Stimulated activated naive CD8-positive, alpha-beta T cell treated with anti-CD3 and anti-CD28 coated beads, Interleukin-15, Interleukin-2, amounts not matched to agents 100 U/mL and 50 U/mL, for 24 hours (primary cell): ENCODE data around the gene AIG1.
A peak's percentile ranks its signal among the peaks of the same experiment; 100 is the strongest.

Source experiments
- ATAC-seq: fragments of 150-1000 bp; cut with Tn5 transposase; one replicate; pipeline ENCODE4 v1.10.0; 2021
- DNase-seq: peaks from one replicate; pipeline ENCODE4 v3.0.0; 2021

Gene AIG1

DNA sequence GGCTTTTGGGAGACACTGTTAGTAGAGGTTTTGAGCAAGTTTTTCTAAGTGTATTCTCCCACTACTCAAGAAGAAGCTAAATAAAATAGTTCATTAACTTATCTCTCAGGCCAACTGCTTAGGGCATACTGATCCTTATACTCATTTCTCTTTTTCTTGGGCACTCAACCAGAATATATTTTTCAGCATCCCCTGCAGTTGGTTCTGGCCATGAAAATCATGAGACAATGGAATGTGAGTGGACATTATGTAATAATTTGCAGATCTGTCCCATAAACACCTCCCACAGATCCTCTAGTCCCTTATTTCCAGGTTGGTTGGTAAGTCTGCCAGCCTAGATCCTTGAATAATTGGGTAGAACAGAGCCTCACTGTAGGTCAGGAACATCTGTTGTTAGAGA lies 136.7 kb downstream of the AIG1 start:
- no peak for DNase-seq
- ATAC-seq, result no peak

- DNase-seq (no peak), ATAC-seq (no peak)
These were observed 137.6 kb downstream of the AIG1 start for GRCh38 chr6:143198312-143198711.

DNA sequence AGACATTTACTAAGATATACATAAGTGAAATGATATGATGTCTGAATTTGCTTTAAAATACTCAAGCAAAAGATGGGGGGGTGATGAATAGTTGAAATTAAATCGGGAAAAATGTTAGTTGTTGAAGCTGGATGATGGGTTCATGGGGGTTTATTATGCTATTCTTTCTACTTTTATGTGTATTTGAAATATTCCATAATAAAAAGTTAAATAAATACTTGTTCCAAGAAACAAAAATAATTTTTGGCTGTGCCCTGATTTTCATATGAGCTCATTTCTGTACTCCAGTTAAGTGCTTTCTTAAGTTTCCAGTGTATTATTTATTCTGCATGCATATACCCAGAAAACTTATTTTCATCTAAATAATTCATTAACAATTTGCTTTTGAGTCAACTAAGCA lies 138.6 kb downstream of the AIG1 start:
- no peak for ATAC-seq
- no peak for DNase-seq

DNA sequence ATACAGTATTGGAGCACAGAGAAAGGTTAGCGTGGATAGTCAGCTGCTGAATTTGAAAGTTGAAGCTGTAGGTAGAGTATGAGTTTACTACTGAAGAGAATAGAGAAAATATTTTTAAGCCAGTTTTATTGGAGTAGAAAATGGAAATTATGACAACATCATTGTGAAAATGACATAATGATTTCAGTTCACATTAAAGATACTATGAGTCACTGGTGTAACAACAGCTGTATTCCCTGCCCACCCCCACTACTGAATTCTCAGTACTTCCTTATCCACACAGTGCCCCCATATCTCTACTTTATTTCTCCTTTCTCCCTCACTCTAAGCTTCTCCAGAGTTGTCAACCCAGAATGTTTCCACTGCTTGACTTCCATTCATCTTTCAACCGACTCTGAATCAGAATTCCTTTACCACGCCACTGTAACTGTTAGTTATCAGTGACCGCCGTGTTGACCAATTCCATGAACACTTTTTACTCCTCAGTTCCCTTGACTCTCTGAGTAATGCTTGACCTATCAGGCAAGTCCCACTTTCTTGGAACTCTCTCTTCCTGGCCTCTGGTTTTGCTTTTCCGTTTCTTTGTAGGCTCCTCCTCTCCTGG lies 139.6 kb downstream of the AIG1 start:
- ATAC-seq, result no peak
- no peak for DNase-seq

DNA sequence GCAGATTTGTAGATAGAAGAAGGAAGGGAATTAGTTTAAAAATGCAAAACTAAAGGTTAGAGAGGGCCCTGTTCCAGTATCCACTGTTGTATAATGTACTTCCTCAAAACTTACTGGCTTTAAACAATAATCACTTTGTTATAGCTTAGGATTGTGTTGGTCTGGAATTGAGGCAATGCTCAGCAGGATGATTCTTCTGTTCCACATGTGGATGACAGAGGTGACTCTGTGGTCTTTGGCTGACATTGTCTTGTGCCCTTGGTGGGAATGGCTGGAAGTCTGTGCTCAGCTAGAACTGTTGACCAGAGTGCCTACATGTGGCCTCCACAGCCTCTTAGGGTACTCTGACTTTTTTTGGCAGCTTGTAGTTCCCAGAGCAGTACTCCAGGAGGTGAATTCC lies 143.4 kb downstream of the AIG1 start:
- ATAC-seq, result no peak
- no peak for DNase-seq

DNA sequence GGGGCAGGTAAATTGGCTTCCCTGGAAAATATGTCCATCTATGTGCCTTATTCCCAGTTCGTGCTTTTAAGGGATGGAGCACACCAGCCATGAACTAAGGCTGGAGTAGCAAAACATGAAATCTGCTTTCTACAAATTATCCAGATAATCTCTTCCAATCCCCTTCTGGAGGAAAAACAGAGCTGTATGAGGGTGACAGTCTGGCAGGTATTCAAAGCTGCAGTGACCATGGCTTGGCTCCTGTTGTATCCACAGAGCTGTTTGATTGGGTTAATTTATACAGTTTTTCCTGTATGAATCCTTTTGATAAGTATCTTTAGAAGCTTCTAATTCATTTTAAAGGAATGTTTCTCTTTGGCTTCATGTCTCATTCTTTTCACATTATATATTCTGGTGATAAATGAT lies 144.4 kb downstream of the AIG1 start:
- DNase-seq (no peak), ATAC-seq (no peak)

- ATAC-seq (no peak), DNase-seq (no peak)
These were observed 144.9 kb downstream of the AIG1 start for GRCh38 chr6:143205585-143205984.

DNA sequence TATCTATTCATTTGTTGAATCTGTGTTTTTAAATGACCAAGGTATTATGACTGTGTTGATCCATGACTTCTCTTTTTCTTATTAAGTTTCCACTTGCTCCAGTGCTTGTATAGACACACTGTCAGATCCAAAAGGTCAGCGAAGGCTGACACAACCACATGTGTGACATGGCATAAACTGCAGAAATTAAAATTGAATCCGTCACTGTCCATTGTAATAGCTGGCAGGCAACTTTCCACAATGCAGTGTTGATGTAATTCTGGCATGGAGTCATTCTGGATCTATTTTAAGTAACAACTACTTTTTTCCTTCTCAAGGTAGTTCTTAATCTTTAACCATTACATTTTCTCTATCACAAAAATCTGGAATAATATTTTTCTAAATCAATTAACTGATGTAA lies 145.3 kb downstream of the AIG1 start:
- DNase-seq (no peak), ATAC-seq (no peak)

DNA sequence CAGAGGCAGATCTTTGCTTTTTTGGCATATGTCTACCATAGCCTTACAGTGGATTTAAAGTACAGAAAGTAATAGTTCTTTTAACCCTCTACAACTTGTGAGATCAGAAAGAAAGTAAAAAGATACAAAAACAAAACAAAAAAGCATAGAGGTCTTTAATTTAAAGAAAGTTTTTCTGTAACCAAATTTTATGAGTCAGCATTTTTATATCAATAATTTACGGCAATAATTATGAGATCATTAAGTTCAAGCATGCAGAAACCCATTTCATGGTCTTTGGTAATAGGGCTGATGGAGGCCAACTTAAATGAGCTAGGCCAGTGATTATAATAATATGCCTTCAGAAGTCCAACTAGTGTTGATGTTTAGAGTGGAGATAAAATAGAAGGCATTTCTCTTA lies 145.9 kb downstream of the AIG1 start:
- no peak for ATAC-seq

DNA sequence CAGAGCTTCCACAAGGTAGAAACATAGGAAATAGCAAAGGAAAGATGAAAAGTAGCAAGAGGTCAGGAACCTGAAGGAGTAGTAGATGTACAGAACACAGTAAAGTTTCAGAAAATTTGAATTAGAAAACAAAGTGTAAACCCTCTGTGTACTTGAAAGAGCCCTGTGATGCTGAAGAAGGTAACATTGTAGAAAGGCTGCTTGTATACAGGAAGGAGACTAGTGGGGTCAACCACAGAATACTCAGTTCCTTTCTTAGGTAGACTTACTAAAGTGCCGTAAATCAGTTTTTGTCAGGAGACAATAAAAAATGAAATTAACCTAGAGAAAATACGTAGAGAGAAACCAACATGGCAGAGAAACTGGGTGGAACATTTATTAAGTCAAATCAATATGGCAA lies 149.7 kb downstream of the AIG1 start:
- ATAC-seq (no peak), DNase-seq (no peak)

More for the DNA sequence above, 145.9 kb downstream of the AIG1 start:
- DNase-seq, result no peak

- ATAC-seq, result no peak
- DNase-seq, result no peak
These were observed 153.2 kb downstream of the AIG1 start for GRCh38 chr6:143213859-143214376.

GRCh38 chr6:143215363-143215762 lies 154.7 kb downstream of the AIG1 start:
- DNase-seq (no peak), ATAC-seq (no peak)

DNA sequence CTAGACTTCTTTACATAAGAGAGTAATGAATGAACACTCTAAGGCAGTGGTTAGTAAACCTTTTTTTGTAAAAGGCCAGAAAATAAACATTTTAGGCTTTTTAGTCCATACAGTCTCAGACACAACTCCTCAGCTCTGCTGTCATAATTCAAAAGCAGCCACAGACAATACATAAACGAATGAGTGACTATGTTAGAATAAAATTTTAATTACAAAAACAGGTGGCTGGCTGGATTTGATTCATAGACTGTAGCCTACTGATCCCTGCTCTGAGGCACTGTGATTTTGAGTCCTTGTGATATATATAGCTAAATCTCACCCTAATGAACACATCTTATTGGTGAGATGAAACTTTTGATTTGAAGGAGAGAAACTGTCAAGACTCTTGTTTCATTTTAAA lies 155.1 kb downstream of the AIG1 start:
- DNase-seq, result no peak
- no peak for ATAC-seq

DNA sequence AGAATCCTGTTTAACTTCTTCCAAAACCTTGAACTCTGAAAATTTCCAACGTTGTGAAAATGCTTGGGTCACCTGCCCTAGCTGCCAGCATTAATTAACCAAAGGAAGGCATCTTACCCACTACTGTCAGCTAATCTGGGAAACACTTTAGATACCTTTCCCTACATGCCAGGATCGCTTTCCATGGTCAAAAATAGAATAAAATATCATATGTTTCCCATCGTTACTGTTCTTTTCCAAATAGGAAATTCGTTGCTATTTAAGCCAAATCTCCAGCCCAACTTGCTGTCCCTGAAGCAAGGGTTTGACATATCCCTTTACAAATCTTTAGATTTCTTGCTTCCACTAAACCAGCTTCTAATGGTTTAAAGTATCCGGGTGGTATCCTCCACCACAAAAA lies 157.5 kb downstream of the AIG1 start:
- ATAC-seq (no peak), DNase-seq (no peak)

GRCh38 chr6:143221698-143222097 lies 161.0 kb downstream of the AIG1 start:
- no peak for ATAC-seq

DNA sequence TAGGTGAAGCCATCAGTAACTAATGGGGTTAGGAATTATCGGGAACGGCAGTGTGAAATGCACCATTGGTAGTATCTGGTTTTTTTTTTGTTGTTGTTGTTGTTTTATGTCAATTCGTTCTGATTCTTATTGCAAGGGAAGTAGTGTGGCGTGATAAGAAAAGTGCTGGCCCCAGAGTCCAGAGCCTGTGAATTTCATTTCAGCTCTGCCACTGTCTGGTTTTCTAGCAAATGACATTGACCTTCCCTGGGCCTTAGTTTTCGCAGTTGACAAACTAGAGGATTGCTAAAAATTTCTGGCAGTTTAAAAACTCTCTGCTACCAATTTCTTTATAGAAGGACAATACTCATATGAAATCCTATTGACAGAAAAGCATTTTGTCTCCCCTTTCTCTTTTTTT lies 161.6 kb downstream of the AIG1 start:
- DNase-seq, result no peak
- ATAC-seq, result no peak

More at GRCh38 chr6:143221698-143222097, 161.0 kb downstream of the AIG1 start:
- no peak for DNase-seq

GRCh38 chr6:143222801-143223231 lies 162.1 kb downstream of the AIG1 start:
- DNase-seq, result no peak
- ATAC-seq, result no peak

DNA sequence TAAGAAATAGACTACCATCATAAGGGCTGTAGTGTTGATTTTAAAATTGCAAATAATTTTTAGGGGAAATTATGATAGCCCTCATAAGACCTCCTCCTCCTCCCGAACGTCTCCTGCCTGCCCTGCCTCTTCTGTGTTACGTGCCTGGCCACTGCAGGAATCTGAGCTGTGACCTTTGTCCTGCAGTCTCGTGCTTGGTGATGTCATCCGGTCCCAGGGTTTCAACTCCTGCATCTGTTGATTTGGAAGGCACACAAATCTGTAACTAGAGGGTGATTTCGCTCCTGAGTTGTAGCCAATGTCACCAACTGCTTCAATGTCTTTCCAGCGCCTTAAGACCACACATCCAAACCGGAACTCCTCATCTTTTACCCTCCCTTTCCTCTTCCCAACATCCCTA lies 163.2 kb downstream of the AIG1 start:
- DNase-seq, result no peak
- no peak for ATAC-seq

- ATAC-seq, result no peak
- no peak for DNase-seq
These were observed 163.8 kb downstream of the AIG1 start for GRCh38 chr6:143224516-143224915.

DNA sequence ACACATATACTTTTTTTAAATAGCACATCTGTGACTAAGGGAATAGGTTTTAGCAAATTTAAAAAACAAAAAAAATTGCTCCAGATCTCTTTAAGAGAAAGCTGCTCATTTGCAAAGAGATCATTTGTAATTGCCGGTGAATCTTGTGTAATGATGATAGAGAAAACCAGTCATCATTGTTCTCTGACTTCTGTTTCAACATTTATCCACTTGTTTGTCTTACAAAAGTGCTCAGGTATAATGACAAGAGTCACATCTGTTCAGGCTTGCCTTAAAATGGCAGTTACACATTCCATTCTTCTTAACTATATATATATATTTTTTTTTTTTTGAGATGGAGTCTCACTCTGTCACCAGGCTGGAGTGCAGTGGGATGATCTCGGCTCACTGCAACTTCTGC lies 165.2 kb downstream of the AIG1 start:
- no peak for ATAC-seq
- DNase-seq, result no peak

GRCh38 chr6:143227675-143228074 lies 167.0 kb downstream of the AIG1 start:
- no peak for DNase-seq
- ATAC-seq, result no peak

GRCh38 chr6:143229400-143229799 lies 168.7 kb downstream of the AIG1 start:
- DNase-seq, result no peak
- ATAC-seq, result no peak

DNA sequence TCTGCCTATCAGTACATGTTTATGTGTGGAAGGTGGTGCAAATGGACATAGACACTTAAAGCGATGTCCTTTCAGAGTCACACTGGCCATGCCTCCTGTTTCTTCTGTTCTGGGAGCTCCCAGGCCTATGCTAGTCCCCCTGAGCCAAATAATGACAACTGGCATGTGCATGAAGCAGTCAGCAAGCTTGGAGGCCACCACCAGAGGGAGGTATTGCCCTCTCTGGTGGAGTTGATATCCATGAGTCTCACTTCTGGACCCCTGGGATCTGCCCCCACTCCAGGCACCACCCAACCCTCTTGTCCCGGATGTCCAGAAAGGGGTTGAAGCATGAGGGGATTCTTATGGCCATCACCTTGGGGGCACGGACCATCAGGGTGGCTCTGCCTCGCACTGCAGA lies 172.2 kb downstream of the AIG1 start:
- peak; percentile 42 for DNase-seq
- no peak for ATAC-seq

GRCh38 chr6:143233554-143234285 lies 173.0 kb downstream of the AIG1 start:
- DNase-seq (no peak), ATAC-seq (no peak)
